Measurements from ENCODE around the gene ITIH4. TPM values are rescaled to one million over a fixed set of nuclear protein-coding genes. Genes with fewer than 3 reads are reported as not detected.

Gene ITIH4
- total and polyA plus RNA-seq, 11 donors = 0.76 to 11.2 (median 4.2) TPM

GRCh38 chr3:52865994-52866393 lies 35.5 kb upstream of the ITIH4 start:
- H3K36me3 ChIP-seq = peaks cover 0 to 3% (median 0%) of the 10 kb centered on the region in 9 donors
- no peak for ATAC-seq

DNA sequence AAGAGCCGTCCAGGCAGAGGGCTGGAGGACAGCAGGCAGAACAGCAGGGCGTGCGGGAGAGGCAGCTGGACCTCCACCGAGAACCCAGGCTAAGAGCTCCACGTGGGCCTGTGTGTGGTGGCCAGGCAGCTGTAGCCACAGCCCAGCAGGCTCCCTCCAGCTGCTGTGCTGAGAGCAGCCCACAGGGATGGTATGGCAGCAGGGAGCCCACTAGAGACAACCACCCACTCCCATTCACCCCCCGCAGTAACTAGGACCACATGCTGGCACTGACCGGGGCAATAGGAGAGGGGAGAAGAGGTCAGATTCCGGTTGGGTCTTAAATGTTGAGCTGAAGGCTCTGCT lies 29.9 kb upstream of the ITIH4 start:
- WGBS, 4 donors = 79 to 86% (median 85%) methylated on average over 8 of the region's 8 CpGs
- no peaks in the 10 kb centered on the region for H3K27me3 ChIP-seq
- DNase-seq (no peak), ATAC-seq (no peak)
- intact Hi-C loops (cut with DNase I) = no loop called here
- peaks cover 0 to 11% (median 0%) of the 10 kb centered on the region in 12 donors for H3K4me1 ChIP-seq
- H3K9me3 ChIP-seq = peaks cover 0 to 8% (median 0%) of the 10 kb centered on the region in 12 donors
- H3K27ac ChIP-seq = no peak overlapping the region
- H3K4me3 ChIP-seq = no peak overlapping the region
- H3K36me3 ChIP-seq = peaks cover 0 to 5% (median 0%) of the 10 kb centered on the region in 9 donors
- no peak for TF ChIP-seq POLR2A (IDR thresholded peaks at IDR 0.05)
- TF ChIP-seq, protein P1, sequence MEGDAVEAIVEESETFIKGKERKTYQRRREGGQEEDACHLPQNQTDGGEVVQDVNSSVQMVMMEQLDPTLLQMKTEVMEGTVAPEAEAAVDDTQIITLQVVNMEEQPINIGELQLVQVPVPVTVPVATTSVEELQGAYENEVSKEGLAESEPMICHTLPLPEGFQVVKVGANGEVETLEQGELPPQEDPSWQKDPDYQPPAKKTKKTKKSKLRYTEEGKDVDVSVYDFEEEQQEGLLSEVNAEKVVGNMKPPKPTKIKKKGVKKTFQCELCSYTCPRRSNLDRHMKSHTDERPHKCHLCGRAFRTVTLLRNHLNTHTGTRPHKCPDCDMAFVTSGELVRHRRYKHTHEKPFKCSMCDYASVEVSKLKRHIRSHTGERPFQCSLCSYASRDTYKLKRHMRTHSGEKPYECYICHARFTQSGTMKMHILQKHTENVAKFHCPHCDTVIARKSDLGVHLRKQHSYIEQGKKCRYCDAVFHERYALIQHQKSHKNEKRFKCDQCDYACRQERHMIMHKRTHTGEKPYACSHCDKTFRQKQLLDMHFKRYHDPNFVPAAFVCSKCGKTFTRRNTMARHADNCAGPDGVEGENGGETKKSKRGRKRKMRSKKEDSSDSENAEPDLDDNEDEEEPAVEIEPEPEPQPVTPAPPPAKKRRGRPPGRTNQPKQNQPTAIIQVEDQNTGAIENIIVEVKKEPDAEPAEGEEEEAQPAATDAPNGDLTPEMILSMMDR (IDR thresholded peaks at IDR 0.05) = no peak

More at GRCh38 chr3:52865994-52866393, 35.5 kb upstream of the ITIH4 start:
- Histone ChIP-seq H3K27ac (no peak overlapping the region), H3K9me3 (peaks cover 0 to 8% (median 0%) of the 10 kb centered on the region in 12 donors), H3K27me3 (no peaks in the 10 kb centered on the region), H3K4me3 (no peak overlapping the region), H3K4me1 (no peaks in the 10 kb centered on the region)
- TF ChIP-seq POLR2A (IDR thresholded peaks at IDR 0.05) = no peak
- TF ChIP-seq, protein P1 (IDR thresholded peaks at IDR 0.05) = no peak
- intact Hi-C loops (cut with DNase I) = no loop called here
- DNase-seq = no peak
- WGBS, 4 donors = 95 to 99% (median 97%) methylated on average over 13 of the region's 13 CpGs

- Histone ChIP-seq H3K27me3 (no peaks in the 10 kb centered on the region), H3K4me1 (peaks cover 0 to 11% (median 0%) of the 10 kb centered on the region in 12 donors), H3K27ac (no peak overlapping the region), H3K36me3 (peaks cover 0 to 9% (median 0%) of the 10 kb centered on the region in 9 donors), H3K4me3 (no peak overlapping the region), H3K9me3 (peaks cover 0 to 8% (median 0%) of the 10 kb centered on the region in 12 donors)
- DNase-seq = no peak
- ATAC-seq = no peak
- intact Hi-C loops (cut with DNase I) = loop anchor here in 4 of 10 donors (10.0 kb wide), 3 partner anchors 55 to 215 kb away; no protein-coding TSS in a partner anchor
- TF ChIP-seq POLR2A (IDR thresholded peaks at IDR 0.05) = no peak
- TF ChIP-seq, protein P1 (IDR thresholded peaks at IDR 0.05) = no peak
- WGBS, 4 donors = 86 to 94% (median 89%) methylated on average over 8 of the region's 8 CpGs
Observed at GRCh38 chr3:52859686-52860423, 29.4 kb upstream of the ITIH4 start.

GRCh38 chr3:52857864-52858263 lies 27.4 kb upstream of the ITIH4 start:
- DNase-seq (no peak), ATAC-seq (no peak)
- Histone ChIP-seq H3K27ac (peak overlapping the region in 1 of 12 donors; percentile 9), H3K9me3 (no peaks in the 10 kb centered on the region), H3K4me1 (peaks cover 0 to 11% (median 0%) of the 10 kb centered on the region in 12 donors), H3K4me3 (no peak overlapping the region), H3K36me3 (peaks cover 0 to 25% (median 16%) of the 10 kb centered on the region in 9 donors), H3K27me3 (no peaks in the 10 kb centered on the region)
- WGBS, 4 donors = 87 to 98% (median 96%) methylated on average over 5 of the region's 5 CpGs
- intact Hi-C loops (cut with DNase I) = loop anchor here in 4 of 10 donors (10.0 kb wide), 3 partner anchors 57 to 217 kb away; no protein-coding TSS in a partner anchor
- TF ChIP-seq POLR2A (IDR thresholded peaks at IDR 0.05) = no peak
- TF ChIP-seq, protein P1 (IDR thresholded peaks at IDR 0.05) = no peak

All from heart left ventricle (tissue), 16 donors.